GM12878 (cell line): Measurements from ENCODE around the gene PITPNM3. TPM values are rescaled to one million over a fixed set of nuclear protein-coding genes. Genes with fewer than 3 reads are reported as not detected.

Experiments
- ATAC-seq: fragments of 200-7000 bp; cut with Tn5 transposase; 3 replicates; pipeline ENCODE4 v1.9.1; 2020; ENCODE audit warnings: mild to moderate bottlenecking, moderate library complexity
- BruUV-seq: library from RNA; stranded (reverse); fragments of 400-500 nt; replicated peaks from 2 replicates; lab custom pipeline; 2021; lab: Mats Ljungman, UMichigan
- CTCF ChIA-PET: fragments of 300-600 bp; sonication (Branson Sonifier 250); formaldehyde crosslinking; extraction: SDS; loops from one replicate; lab custom pipeline; 2021; ENCODE audit warnings: inconsistent platforms; lab: Yijun Ruan, JAX
- POLR2A ChIA-PET: fragments of 350-600 bp; formaldehyde crosslinking; extraction: SDS; loops from one replicate; lab custom pipeline; 2021; ENCODE audit warnings: inconsistent platforms; lab: Charles Lee
- RAD21 ChIA-PET: fragments of 300-600 bp; sonication (Branson Sonifier 250); formaldehyde crosslinking; loops from one replicate; lab custom pipeline; 2023; ENCODE audit warnings: antibody characterized with exemption; ENCODE audit not compliant: unreplicated experiment; lab: Charles Lee
- SMC1A ChIA-PET: fragments of 300-600 bp; sonication (Branson Sonifier 250); formaldehyde crosslinking; loops from one replicate; lab custom pipeline; 2023; ENCODE audit not compliant: unreplicated experiment, uncharacterized antibody; lab: Charles Lee
- DNase-seq: peaks from one replicate; pipeline ENCODE4 v3.0.0-alpha.2; 2011; ENCODE audit warnings: low read depth, low spot score
- FAIRE-seq: peaks from 3 replicates; lab custom pipeline; 2011; peaks lifted over from hg19 to GRCh38; lab: Jason Lieb, UNC
- H2AFZ ChIP-seq: 2 replicates; pipeline ENCODE4 v1.6.0; 2011; ENCODE audit warnings: low read depth, low read length, control low read depth; ENCODE audit not compliant: control insufficient read depth
- H3K27ac ChIP-seq: 2 replicates; pipeline ENCODE4 v1.5.1; 2011; ENCODE audit warnings: control low read depth; ENCODE audit not compliant: control insufficient read depth, insufficient read depth
- H3K27me3 ChIP-seq, 2 experiments: replicated peaks in 1 of 2; 2 replicates each; pipeline versions ENCODE4 v1.6.0 to v1.6.1; 2011; ENCODE audit warnings: low read length in 1 of 2; ENCODE audit not compliant: control insufficient read depth in 2 of 2, insufficient read depth in 2 of 2
- H3K36me3 ChIP-seq, 2 experiments: 2 replicates each; pipeline ENCODE4 v1.5.1; 2011; ENCODE audit warnings: low read length in 1 of 2; ENCODE audit not compliant: control insufficient read depth in 2 of 2, insufficient read depth in 2 of 2
- H3K4me1 ChIP-seq: 2 replicates; pipeline ENCODE4 v1.6.1; 2011; ENCODE audit warnings: mild to moderate bottlenecking, low read length, moderate library complexity, mixed read lengths; ENCODE audit not compliant: control insufficient read depth, insufficient read depth
- H3K4me2 ChIP-seq: 2 replicates; pipeline ENCODE4 v1.6.0; 2011; ENCODE audit warnings: control low read depth; ENCODE audit not compliant: control insufficient read depth, insufficient read depth
- H3K4me3 ChIP-seq: fragments of 200-600 bp; sonication (generic); 2 replicates; pipeline ENCODE4 v1.5.1; 2016
- H3K79me2 ChIP-seq: 2 replicates; pipeline ENCODE4 v1.6.0; 2011; ENCODE audit warnings: low read length; ENCODE audit not compliant: control insufficient read depth, insufficient read depth
- H3K9ac ChIP-seq: 2 replicates; pipeline ENCODE4 v1.8.0; 2011; ENCODE audit warnings: low read length, control low read depth, mixed read lengths; ENCODE audit not compliant: control insufficient read depth, insufficient read depth
- H3K9me3 ChIP-seq: replicated peaks from 3 replicates; pipeline ENCODE4 v1.5.1; 2011; ENCODE audit warnings: mild to moderate bottlenecking, low read length; ENCODE audit not compliant: control insufficient read depth, insufficient read depth
- H4K20me1 ChIP-seq: 2 replicates; pipeline ENCODE4 v1.6.0; 2011; ENCODE audit not compliant: control insufficient read depth, insufficient read depth
- ATF3 ChIP-seq: IDR thresholded peaks from 2 replicates; pipeline ENCODE4 v1.6.1; 2011; ENCODE audit warnings: low read depth, mild to moderate bottlenecking, low read length, moderate library complexity, borderline replicate concordance; ENCODE audit errors: extremely low read depth
- CHD2 ChIP-seq: IDR thresholded peaks from 2 replicates; pipeline ENCODE4 v1.6.1; 2011; ENCODE audit warnings: low read depth, low read length, improper control_type of control experiment, borderline replicate concordance
- E4F1 ChIP-seq: fragments of 450-650 bp; IDR thresholded peaks from 2 replicates; pipeline ENCODE4 v1.6.1; 2018; ENCODE audit warnings: borderline replicate concordance, mild to moderate bottlenecking; ENCODE audit not compliant: partially characterized antibody
- ELK1 ChIP-seq: IDR thresholded peaks from 2 replicates; pipeline ENCODE4 v1.6.1; 2012; ENCODE audit warnings: low read depth, low read length, improper control_type of control experiment
- FOXK2 ChIP-seq: fragments of 450-650 bp; IDR thresholded peaks from 2 replicates; pipeline ENCODE4 v1.6.1; 2017; ENCODE audit warnings: mild to moderate bottlenecking, moderate library complexity
- HDAC2 ChIP-seq: fragments of 200-600 bp; sonication (generic); IDR thresholded peaks from 2 replicates; pipeline ENCODE4 v1.6.1; 2017
- IRF3 ChIP-seq: fragments of 450-650 bp; IDR thresholded peaks from 2 replicates; pipeline ENCODE4 v1.6.1; 2014; ENCODE audit warnings: mild to moderate bottlenecking
- MXI1 ChIP-seq: fragments of 150-350 bp; IDR thresholded peaks from 2 replicates; pipeline ENCODE4 v1.6.1; 2011; ENCODE audit warnings: low read depth, mild to moderate bottlenecking, inconsistent platforms, low read length, improper control_type of control experiment
- RB1 ChIP-seq: fragments of 450-650 bp; formaldehyde crosslinking; IDR thresholded peaks from 2 replicates; pipeline ENCODE4 v1.6.1; 2017; ENCODE audit warnings: mild to moderate bottlenecking, borderline replicate concordance
- RELA ChIP-seq: fragments of 450-650 bp; IDR thresholded peaks from 2 replicates; pipeline ENCODE4 v1.8.0; 2014; ENCODE audit warnings: borderline replicate concordance; ENCODE audit not compliant: partially characterized antibody
- SREBF1 ChIP-seq: IDR thresholded peaks from 2 replicates; pipeline ENCODE4 v1.6.1; 2012; ENCODE audit warnings: mild to moderate bottlenecking, low read length
- SREBF2 ChIP-seq: IDR thresholded peaks from 2 replicates; pipeline ENCODE4 v1.6.1; 2012; ENCODE audit warnings: mild to moderate bottlenecking, low read length
- TARDBP ChIP-seq: IDR thresholded peaks from 2 replicates; pipeline ENCODE4 v1.6.1; 2016; ENCODE audit warnings: borderline replicate concordance
- TCF7 ChIP-seq: IDR thresholded peaks from 2 replicates; pipeline ENCODE4 v1.6.1; 2014; ENCODE audit warnings: antibody characterized with exemption, borderline replicate concordance
- WRNIP1 ChIP-seq: IDR thresholded peaks from 2 replicates; pipeline ENCODE4 v1.6.1; 2011; ENCODE audit warnings: low read depth, low read length, improper control_type of control experiment, borderline replicate concordance
- ZSCAN29 ChIP-seq: fragments of 450-650 bp; IDR thresholded peaks from 2 replicates; pipeline ENCODE4 v1.6.1; 2017; ENCODE audit warnings: mild to moderate bottlenecking, moderate library complexity
- WGBS: methylation state at CpG from one replicate; pipeline ENCODE4 v1.1.6; 2016; ENCODE audit warnings: low lambda C conversion rate; ENCODE audit not compliant: insufficient replicate concordance, insufficient coverage; ENCODE audit errors: missing lambda C conversion rate; 5-methylcytosine and 5-hydroxymethylcytosine counted together
- in situ Hi-C: fragments of 300-500 bp; cut with MboI; formaldehyde crosslinking; loops from 9 replicates; pipeline ENCODE4 v1.14.3; 2018; ENCODE audit warnings: mixed read lengths
- intact Hi-C: fragments of 100-400 bp; cut with micrococcal nuclease; formaldehyde crosslinking; loops from one replicate; pipeline ENCODE4 v1.14.2; 2022; ENCODE audit not compliant: unreplicated experiment
- polyA plus RNA-seq, 11 experiments: library from polyadenylated mRNA; depleted of rRNA in 4 of 11; unstranded in 6 of 11; stranded (reverse) in 5 of 11; fragments of >200 nt; fragmentation: Nextera tagmentation in 4 of 11; fragmentation: Illumina TruSeq in 1 of 11; extraction: Ambion mirVana in 4 of 11; extraction: Trizol in 1 of 11; gene quantifications; 1 replicate in 1 of 11; 2 replicates in 10 of 11; pipeline versions ENCODE4 v1.2.1 to v1.2.3, GENCODE V29; 2011 to 2016; ENCODE audit warnings: inconsistent platforms in 2 of 11, missing spikeins in 2 of 11, low read depth in 1 of 11
- total RNA-seq, 4 experiments: library from RNA; depleted of rRNA in 3 of 4; stranded (reverse); fragments of >200 nt in 3 of 4; fragmentation: Illumina TruSeq in 1 of 4; extraction: Trizol in 1 of 4; gene quantifications; 2 replicates each; pipeline versions ENCODE4 v1.2.1 to v1.2.3, GENCODE V29; 2013 to 2021

PITPNM3 gene
- total and polyA plus RNA-seq, 10 of the 15 experiments (the other 5 are each of a cell fraction or from before 2014, with no cell fraction given): 0.02 to 0.49 (median 0.19) TPM; not detected in 1

GRCh38 chr17:6532441-6532885 is 23.9 kb downstream of the PITPNM3 start:
- DNase-seq (no peak), ATAC-seq (no peak), FAIRE-seq (no peak)
- Histone ChIP-seq H3K79me2 (no peaks in the 10 kb centered on the region), H3K36me3 (no peaks in the 10 kb centered on the region), H3K27me3 (no peaks in the 10 kb centered on the region; a peak in 2 of 4 replicates), H2AFZ (no peak overlapping the region), H3K9ac (no peak overlapping the region), H4K20me1 (no peaks in the 10 kb centered on the region), H3K4me2 (no peak overlapping the region), H3K4me3 (no peak overlapping the region), H3K27ac (no peak overlapping the region), H3K9me3 (no peaks in the 10 kb centered on the region), H3K4me1 (no peaks in the 10 kb centered on the region)
- ChIA-PET POLR2A (no interaction called here), CTCF (no interaction called here), SMC1A (no interaction called here), RAD21 (no interaction called here)
- intact Hi-C loops: no loop called here
- TF ChIP-seq ATF3: no peak
- TF ChIP-seq E4F1: no peak
- no peak for TF ChIP-seq RB1
- TF ChIP-seq TCF7: no peak
- TF ChIP-seq FOXK2: no peak
- no peak for TF ChIP-seq ELK1
- no peak for TF ChIP-seq RELA
- TF ChIP-seq HDAC2: no peak
- no peak for TF ChIP-seq CHD2
- TF ChIP-seq SREBF2: no peak
- no peak for TF ChIP-seq TARDBP
- TF ChIP-seq WRNIP1: no peak
- no peak for TF ChIP-seq ZSCAN29
- TF ChIP-seq MXI1: no peak
- TF ChIP-seq SREBF1: no peak
- no peak for TF ChIP-seq IRF3
- 40% methylated on average over 5 of the region's 5 CpGs for WGBS
- in situ Hi-C loops: no loop called here
- BruUV-seq: no TSS peak
